H9 (cell line): ENCODE measurements around the gene NR1H4. TPM values are rescaled to one million over a fixed set of nuclear protein-coding genes. Genes with fewer than 3 reads are reported as not detected.

ENCODE experiments used
- DNase-seq: peaks from one replicate; pipeline ENCODE4 v3.0.0-alpha.2; 2017
- H2AFZ ChIP-seq: one replicate; pipeline ENCODE4 v1.6.1; 2013; ENCODE audit warnings: mild to moderate bottlenecking, low read length, control low read depth, moderate library complexity
- H2AK5ac ChIP-seq: 2 replicates; pipeline ENCODE4 v1.6.1; 2013; ENCODE audit warnings: low read length, control low read depth, mixed read lengths; ENCODE audit not compliant: insufficient read length
- H2BK120ac ChIP-seq: one replicate; pipeline ENCODE4 v1.6.1; 2013; ENCODE audit warnings: low read depth, mild to moderate bottlenecking, low read length, control low read depth, inconsistent platforms; ENCODE audit not compliant: poor library complexity, severe bottlenecking
- H2BK12ac ChIP-seq: 2 replicates; pipeline ENCODE4 v1.6.1; 2013; ENCODE audit warnings: low read length, control low read depth, mixed read lengths, low read depth; ENCODE audit not compliant: insufficient read length
- H2BK15ac ChIP-seq: 2 replicates; pipeline ENCODE4 v1.6.1; 2013; ENCODE audit warnings: low read depth, low read length, control low read depth
- H2BK20ac ChIP-seq: one replicate; pipeline ENCODE4 v1.6.1; 2013; ENCODE audit warnings: low read depth, mild to moderate bottlenecking, low read length, control low read depth, inconsistent platforms; ENCODE audit not compliant: poor library complexity, severe bottlenecking
- H2BK5ac ChIP-seq: 2 replicates; pipeline ENCODE4 v1.6.1; 2013; ENCODE audit warnings: low read length, control low read depth, mixed read lengths; ENCODE audit not compliant: insufficient read length
- H3K14ac ChIP-seq: 2 replicates; pipeline ENCODE4 v1.6.1; 2013; ENCODE audit warnings: low read length, control low read depth; ENCODE audit not compliant: insufficient read depth
- H3K18ac ChIP-seq: 2 replicates; pipeline ENCODE4 v1.6.1; 2013; ENCODE audit warnings: low read depth, mild to moderate bottlenecking, mixed read lengths, low read length, control low read depth; ENCODE audit not compliant: insufficient read length
- H3K23ac ChIP-seq: 2 replicates; pipeline ENCODE4 v1.6.1; 2013; ENCODE audit warnings: low read length, control low read depth, mixed read lengths, low read depth; ENCODE audit not compliant: insufficient read length
- H3K23me2 ChIP-seq: 2 replicates; pipeline ENCODE4 v1.6.1; 2013; ENCODE audit warnings: low read depth, mild to moderate bottlenecking, mixed read lengths, low read length, control low read depth; ENCODE audit not compliant: insufficient read length, poor library complexity, severe bottlenecking
- H3K27ac ChIP-seq: 2 replicates; pipeline ENCODE4 v1.5.1; 2013; ENCODE audit warnings: low read length, control low read depth, mixed read lengths, low read depth; ENCODE audit not compliant: insufficient read length
- H3K27me3 ChIP-seq: 2 replicates; pipeline ENCODE4 v1.6.1; 2013; ENCODE audit warnings: low read length, control low read depth, inconsistent platforms; ENCODE audit not compliant: insufficient read depth
- H3K4ac ChIP-seq: 2 replicates; pipeline ENCODE4 v1.6.1; 2013; ENCODE audit warnings: low read depth, mild to moderate bottlenecking, control low read depth, inconsistent platforms, low read length, moderate library complexity
- H3K4me1 ChIP-seq: 2 replicates; pipeline ENCODE4 v1.6.1; 2013; ENCODE audit warnings: low read length, control low read depth, inconsistent platforms; ENCODE audit not compliant: insufficient read depth
- H3K4me2 ChIP-seq: 2 replicates; pipeline ENCODE4 v1.6.1; 2013; ENCODE audit warnings: low read length, control low read depth, mixed read lengths; ENCODE audit not compliant: insufficient read length, insufficient read depth
- H3K56ac ChIP-seq: 2 replicates; pipeline ENCODE4 v1.6.1; 2013; ENCODE audit warnings: low read depth, mild to moderate bottlenecking, mixed read lengths, low read length, control low read depth; ENCODE audit not compliant: insufficient read length
- H3K79me1 ChIP-seq: 2 replicates; pipeline ENCODE4 v1.6.1; 2013; ENCODE audit warnings: low read depth, mild to moderate bottlenecking, moderate library complexity, low read length, control low read depth, inconsistent platforms; ENCODE audit not compliant: insufficient read depth, poor library complexity, severe bottlenecking
- H3K79me2 ChIP-seq: 2 replicates; pipeline ENCODE4 v1.6.1; 2013; ENCODE audit warnings: low read length, control low read depth, inconsistent platforms; ENCODE audit not compliant: insufficient read depth
- H3K9ac ChIP-seq: 2 replicates; pipeline ENCODE4 v1.6.1; 2013; ENCODE audit warnings: low read length, control low read depth, mixed read lengths; ENCODE audit not compliant: insufficient read length; ENCODE audit errors: extremely low read depth
- H3K9me3 ChIP-seq: one replicate; pipeline ENCODE4 v1.6.1; 2013; ENCODE audit warnings: low read depth, low read length, inconsistent platforms; ENCODE audit not compliant: control insufficient read depth
- H3T11ph ChIP-seq: one replicate; pipeline ENCODE4 v1.6.1; 2013; ENCODE audit warnings: mild to moderate bottlenecking, low read length, control low read depth, inconsistent platforms
- H4K20me1 ChIP-seq: one replicate; pipeline ENCODE4 v1.6.1; 2013; ENCODE audit not compliant: control insufficient read depth, insufficient read length, insufficient read depth
- H4K5ac ChIP-seq: 2 replicates; pipeline ENCODE4 v1.6.1; 2013; ENCODE audit warnings: low read depth, mild to moderate bottlenecking, mixed read lengths, low read length, control low read depth; ENCODE audit not compliant: insufficient read length
- H4K8ac ChIP-seq: replicated peaks from 2 replicates; pipeline ENCODE4 v1.6.1; 2013; ENCODE audit warnings: low read length, control low read depth, mixed read lengths, low read depth; ENCODE audit not compliant: insufficient read length
- H4K91ac ChIP-seq: 2 replicates; pipeline ENCODE4 v1.6.1; 2013; ENCODE audit warnings: low read depth, mild to moderate bottlenecking, moderate library complexity, mixed read lengths, low read length, control low read depth; ENCODE audit not compliant: insufficient read length
- H3K27ac Mint-ChIP-seq, 3 experiments: 2 replicates in 2 of 3; 3 replicates in 1 of 3; pipeline ENCODE4 v1.8.0; 2020 to 2021; ENCODE audit warnings: mixed read lengths in 3 of 3, mild to moderate bottlenecking in 1 of 3, moderate library complexity in 1 of 3
- H3K27me3 Mint-ChIP-seq: 2 replicates; pipeline ENCODE4 v1.8.0; 2021; ENCODE audit warnings: low read depth, mild to moderate bottlenecking, moderate library complexity, mixed read lengths
- H3K36me3 Mint-ChIP-seq, 3 experiments: 2 replicates in 2 of 3; 3 replicates in 1 of 3; pipeline ENCODE4 v1.8.0; 2020 to 2021; ENCODE audit warnings: low read depth in 3 of 3, mixed read lengths in 3 of 3; ENCODE audit not compliant: insufficient read depth in 1 of 3
- H3K4me1 Mint-ChIP-seq, 2 experiments: 2 replicates each; pipeline ENCODE4 v1.8.0; 2020; ENCODE audit warnings: mixed read lengths in 2 of 2
- H3K4me3 Mint-ChIP-seq, 2 experiments: 2 replicates in 1 of 2; 3 replicates in 1 of 2; pipeline ENCODE4 v1.8.0; 2020 to 2021; ENCODE audit warnings: mild to moderate bottlenecking in 2 of 2, mixed read lengths in 2 of 2, moderate library complexity in 1 of 2
- H3K9me3 Mint-ChIP-seq, 2 experiments: 2 replicates in 1 of 2; 3 replicates in 1 of 2; pipeline ENCODE4 v1.8.0; 2020; ENCODE audit warnings: mild to moderate bottlenecking in 2 of 2, mixed read lengths in 2 of 2, moderate library complexity in 1 of 2
- WGBS: extraction: QIAGEN DNeasy Blood & Tissue Kit; methylation state at CpG from one replicate; pipeline ENCODE4 v1.1.7; 2013; ENCODE audit warnings: missing lambda C conversion rate, low lambda C conversion rate, mixed read lengths; ENCODE audit not compliant: insufficient read length; ENCODE audit errors: extremely low coverage; 5-methylcytosine and 5-hydroxymethylcytosine counted together
- total RNA-seq: library from RNA; stranded (reverse); gene quantifications from 2 replicates; pipeline ENCODE4 v1.2.1, GENCODE V29; 2021
- TF ChIP-seq, protein P1 (sequence below): fragments of 200-600 bp; sonication (generic); conservative IDR thresholded peaks from 3 replicates; pipeline ENCODE4 v1.8.0; 2021; ENCODE audit warnings: antibody characterized with exemption, mild to moderate bottlenecking

The NR1H4 gene
- total RNA-seq, 1 experiment from 2014 or later: not detected

DNA sequence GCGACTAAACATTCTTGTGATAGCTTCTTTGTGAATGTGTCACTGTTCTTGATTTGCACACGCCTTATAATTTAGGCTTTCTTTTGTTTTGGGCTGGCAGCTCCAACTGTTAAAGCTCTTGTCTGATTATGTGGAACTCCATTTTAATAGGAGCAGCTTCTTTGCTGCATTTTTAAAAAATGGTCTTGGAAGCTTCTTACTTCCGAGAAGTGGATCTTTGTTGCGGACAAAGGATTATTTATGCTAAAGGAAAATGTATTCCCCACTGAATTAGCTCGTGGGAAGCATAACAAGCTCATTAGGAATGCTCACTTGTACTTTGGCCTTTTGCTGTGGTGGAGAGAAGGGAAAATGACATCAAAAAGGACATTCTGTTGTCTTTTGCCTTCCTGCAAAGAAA, 119.8 kb downstream of the NR1H4 start:
- no peak overlapping the region for H2BK20ac ChIP-seq
- H3K4me2 ChIP-seq: no peak overlapping the region
- no peak overlapping the region for H3K18ac ChIP-seq
- no peak overlapping the region for H2BK120ac ChIP-seq
- H3K56ac ChIP-seq: no peak overlapping the region
- no peaks in the 10 kb centered on the region for H3K4me1 ChIP-seq
- H3K23ac ChIP-seq: no peak overlapping the region
- H3K4ac ChIP-seq: no peak overlapping the region
- no peak overlapping the region for H4K91ac ChIP-seq
- H3K9ac ChIP-seq: no peak overlapping the region
- Mint-ChIP-seq H3K4me3 (no peak overlapping the region), H3K36me3 (peaks cover 6 to 7% (median 6%) of the 10 kb centered on the region in 3 experiments), H3K4me1 (no peaks in the 10 kb centered on the region), H3K9me3 (peaks cover 8 to 9% of the 10 kb centered on the region in 2 experiments), H3K27me3 (no peaks in the 10 kb centered on the region), H3K27ac (no peak overlapping the region)
- WGBS: no CpG with 5 or more reads among the region's 5 CpGs
- H4K8ac ChIP-seq: no peak overlapping the region
- no peak overlapping the region for H4K5ac ChIP-seq
- no peaks in the 10 kb centered on the region for H3K79me1 ChIP-seq
- no peaks in the 10 kb centered on the region for H3K23me2 ChIP-seq
- no peak overlapping the region for H2BK5ac ChIP-seq
- no peak overlapping the region for H2AK5ac ChIP-seq
- no peak for DNase-seq
- no peak overlapping the region for H3K27ac ChIP-seq
- no peaks in the 10 kb centered on the region for H4K20me1 ChIP-seq
- H3K27me3 ChIP-seq: no peaks in the 10 kb centered on the region
- TF ChIP-seq, protein P1, sequence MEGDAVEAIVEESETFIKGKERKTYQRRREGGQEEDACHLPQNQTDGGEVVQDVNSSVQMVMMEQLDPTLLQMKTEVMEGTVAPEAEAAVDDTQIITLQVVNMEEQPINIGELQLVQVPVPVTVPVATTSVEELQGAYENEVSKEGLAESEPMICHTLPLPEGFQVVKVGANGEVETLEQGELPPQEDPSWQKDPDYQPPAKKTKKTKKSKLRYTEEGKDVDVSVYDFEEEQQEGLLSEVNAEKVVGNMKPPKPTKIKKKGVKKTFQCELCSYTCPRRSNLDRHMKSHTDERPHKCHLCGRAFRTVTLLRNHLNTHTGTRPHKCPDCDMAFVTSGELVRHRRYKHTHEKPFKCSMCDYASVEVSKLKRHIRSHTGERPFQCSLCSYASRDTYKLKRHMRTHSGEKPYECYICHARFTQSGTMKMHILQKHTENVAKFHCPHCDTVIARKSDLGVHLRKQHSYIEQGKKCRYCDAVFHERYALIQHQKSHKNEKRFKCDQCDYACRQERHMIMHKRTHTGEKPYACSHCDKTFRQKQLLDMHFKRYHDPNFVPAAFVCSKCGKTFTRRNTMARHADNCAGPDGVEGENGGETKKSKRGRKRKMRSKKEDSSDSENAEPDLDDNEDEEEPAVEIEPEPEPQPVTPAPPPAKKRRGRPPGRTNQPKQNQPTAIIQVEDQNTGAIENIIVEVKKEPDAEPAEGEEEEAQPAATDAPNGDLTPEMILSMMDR: no peak
- no peak overlapping the region for H2AFZ ChIP-seq
- H2BK12ac ChIP-seq: no peak overlapping the region
- no peak overlapping the region for H2BK15ac ChIP-seq
- no peak overlapping the region for H3K14ac ChIP-seq
- no peaks in the 10 kb centered on the region for H3K79me2 ChIP-seq
- no peaks in the 10 kb centered on the region for H3K9me3 ChIP-seq
- H3T11ph ChIP-seq: no peak overlapping the region
